ENCODE results near the gene PCOLCE2. TPM values are rescaled to one million over a fixed set of nuclear protein-coding genes. Genes with fewer than 3 reads are reported as not detected.

The PCOLCE2 gene
- total and polyA plus RNA-seq, 12 donors = 49.9 to 143 (median 69.6) TPM

DNA sequence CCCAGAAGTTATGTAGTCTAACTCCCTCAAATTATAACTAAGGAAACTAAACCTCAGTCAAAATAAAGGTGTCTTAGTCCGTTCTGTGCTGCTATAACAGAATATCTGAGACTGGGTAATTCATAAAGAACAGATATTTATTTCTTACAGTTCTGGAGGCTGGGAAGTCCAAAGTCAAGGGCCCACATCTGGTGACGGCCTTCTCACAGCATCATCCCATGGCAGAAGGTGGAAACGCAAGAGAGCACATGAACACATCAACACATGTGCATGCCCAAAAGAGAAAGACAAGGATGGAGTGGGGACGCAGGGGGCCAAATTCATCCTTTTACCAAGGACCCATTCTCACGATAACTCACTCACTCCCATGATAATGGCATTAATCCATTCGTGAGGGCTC lies 73.1 kb downstream of the PCOLCE2 start:
- ATAC-seq = no peak
- no peaks in the 10 kb centered on the region for H3K9me3 ChIP-seq
- 91 to 96% methylated on average over 6 of the region's 6 CpGs for WGBS, 2 donors
- intact Hi-C loops (cut with DNase I) = loop anchor here in 1 of 10 donors (10.0 kb wide), 1 partner anchor 221 kb away; the partner anchor contains the start of gene PLS1
- H3K4me3 ChIP-seq = no peak overlapping the region
- no peak overlapping the region for H3K27ac ChIP-seq
- TF ChIP-seq CTCF (IDR thresholded peaks at IDR 0.05) = no peak
- DNase-seq = no peak
- peaks cover 0 to 12% (median 0%) of the 10 kb centered on the region in 9 donors for H3K4me1 ChIP-seq
- H3K36me3 ChIP-seq = peaks cover 0 to 32% (median 0%) of the 10 kb centered on the region in 9 donors
- no peaks in the 10 kb centered on the region for H3K27me3 ChIP-seq

DNA sequence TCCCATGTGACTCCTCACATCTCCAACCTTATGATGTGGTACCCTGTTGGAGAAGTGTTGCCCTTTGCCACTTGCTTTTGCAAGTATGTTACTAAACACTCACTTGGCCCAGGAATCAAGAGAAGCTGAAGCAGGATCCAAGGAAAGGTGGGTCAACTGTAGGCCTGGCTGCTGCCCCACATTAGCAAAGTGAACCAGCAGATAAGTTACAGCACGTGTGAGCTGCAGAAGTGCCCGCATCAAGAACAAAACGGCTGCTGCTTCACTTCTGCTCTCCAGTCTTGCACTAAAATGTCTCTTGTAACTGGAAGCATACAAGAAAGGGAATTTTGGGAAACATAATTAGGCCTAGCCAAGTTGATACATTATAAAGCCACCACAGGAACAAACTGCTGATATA lies 79.6 kb downstream of the PCOLCE2 start:
- no peaks in the 10 kb centered on the region for H3K27me3 ChIP-seq
- peaks cover 0 to 44% (median 0%) of the 10 kb centered on the region in 9 donors for H3K36me3 ChIP-seq

GRCh38 chr3:142808103-142808917 lies 80.6 kb downstream of the PCOLCE2 start:
- TF ChIP-seq CTCF (IDR thresholded peaks at IDR 0.05) = no peak
- H3K9me3 ChIP-seq = no peaks in the 10 kb centered on the region
- H3K27ac ChIP-seq = no peak overlapping the region
- peaks cover 0 to 53% (median 0%) of the 10 kb centered on the region in 9 donors for H3K36me3 ChIP-seq
- no peak for ATAC-seq
- WGBS, 2 donors = 92 to 93% methylated on average over 9 of the region's 9 CpGs
- no peak for DNase-seq
- H3K4me3 ChIP-seq = no peak overlapping the region
- intact Hi-C loops (cut with DNase I) = loop anchor here in 1 of 10 donors (10.0 kb wide), 1 partner anchor 214 kb away; the partner anchor contains the start of gene PLS1
- H3K4me1 ChIP-seq = peaks cover 0 to 3% (median 0%) of the 10 kb centered on the region in 9 donors
- H3K27me3 ChIP-seq = no peaks in the 10 kb centered on the region

More for the DNA sequence above, 79.6 kb downstream of the PCOLCE2 start:
- Histone ChIP-seq H3K4me3 (no peak overlapping the region), H3K4me1 (peaks cover 0 to 3% (median 0%) of the 10 kb centered on the region in 9 donors), H3K27ac (no peak overlapping the region), H3K9me3 (no peaks in the 10 kb centered on the region)
- no peak for TF ChIP-seq CTCF (IDR thresholded peaks at IDR 0.05)
- no peak for ATAC-seq
- no peak for DNase-seq
- intact Hi-C loops (cut with DNase I) = loop anchor here in 1 of 10 donors (10.0 kb wide), 1 partner anchor 214 kb away; the partner anchor contains the start of gene PLS1
- WGBS, 2 donors = 68 to 71% methylated on average over 3 of the region's 3 CpGs

DNA sequence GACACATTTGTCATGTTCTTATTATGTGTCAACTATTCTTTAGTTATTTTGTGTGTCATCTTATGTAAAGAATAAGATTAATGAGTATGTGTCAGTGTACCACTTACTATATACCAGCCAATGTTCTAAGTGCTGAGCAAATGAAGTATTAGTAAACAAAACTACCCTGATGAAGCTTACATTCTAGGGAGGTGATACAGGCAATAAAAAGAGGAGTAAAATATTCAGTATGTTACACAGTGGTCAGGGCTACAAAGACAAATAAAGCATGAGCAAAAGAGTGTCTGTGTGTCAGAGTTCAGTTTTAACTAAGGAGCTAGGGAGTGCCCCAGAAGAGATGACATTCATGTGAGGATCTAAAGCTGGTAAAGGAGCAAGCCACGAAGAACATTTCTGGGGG lies 86.0 kb downstream of the PCOLCE2 start:
- intact Hi-C loops (cut with DNase I) = loop anchor here in 1 of 10 donors (10.0 kb wide), 1 partner anchor 208 kb away; the partner anchor contains the start of gene PLS1
- no peaks in the 10 kb centered on the region for H3K27me3 ChIP-seq
- H3K9me3 ChIP-seq = no peaks in the 10 kb centered on the region
- no peak for TF ChIP-seq CTCF (IDR thresholded peaks at IDR 0.05)
- peaks cover 0 to 7% (median 0%) of the 10 kb centered on the region in 9 donors for H3K4me1 ChIP-seq
- 70 to 75% methylated on average over 1 of the region's 1 CpG for WGBS, 2 donors
- H3K36me3 ChIP-seq = peaks cover 0 to 49% (median 0%) of the 10 kb centered on the region in 9 donors
- H3K4me3 ChIP-seq = no peak overlapping the region
- ATAC-seq (no peak), DNase-seq (no peak)
- H3K27ac ChIP-seq = no peak overlapping the region

All from heart right ventricle (tissue), 16 donors.